Stimulated activated CD8-positive, alpha-beta memory T cell treated with anti-CD3 and anti-CD28 coated beads, Interleukin-2, amount 100 ng/mL, for 48 hours (primary cell): ENCODE measurements around the gene ARID5A.
A peak's percentile ranks its signal among the peaks of the same experiment; 100 is the strongest.
"Not testable (repeated sequence)": the region's sequence is repeated elsewhere in the genome, so short reads cannot be mapped to it uniquely, and the experiment has no call there.

Experiments
- DNase-seq, 2 donors: peaks; one replicate each; pipeline ENCODE4 v3.0.0-alpha.2; 2020; ENCODE audit warnings: low read depth in 2 of 2

The ARID5A gene

GRCh38 chr2:96555146-96555610, 18.6 kb downstream of the ARID5A start:
- no peak for DNase-seq

DNA sequence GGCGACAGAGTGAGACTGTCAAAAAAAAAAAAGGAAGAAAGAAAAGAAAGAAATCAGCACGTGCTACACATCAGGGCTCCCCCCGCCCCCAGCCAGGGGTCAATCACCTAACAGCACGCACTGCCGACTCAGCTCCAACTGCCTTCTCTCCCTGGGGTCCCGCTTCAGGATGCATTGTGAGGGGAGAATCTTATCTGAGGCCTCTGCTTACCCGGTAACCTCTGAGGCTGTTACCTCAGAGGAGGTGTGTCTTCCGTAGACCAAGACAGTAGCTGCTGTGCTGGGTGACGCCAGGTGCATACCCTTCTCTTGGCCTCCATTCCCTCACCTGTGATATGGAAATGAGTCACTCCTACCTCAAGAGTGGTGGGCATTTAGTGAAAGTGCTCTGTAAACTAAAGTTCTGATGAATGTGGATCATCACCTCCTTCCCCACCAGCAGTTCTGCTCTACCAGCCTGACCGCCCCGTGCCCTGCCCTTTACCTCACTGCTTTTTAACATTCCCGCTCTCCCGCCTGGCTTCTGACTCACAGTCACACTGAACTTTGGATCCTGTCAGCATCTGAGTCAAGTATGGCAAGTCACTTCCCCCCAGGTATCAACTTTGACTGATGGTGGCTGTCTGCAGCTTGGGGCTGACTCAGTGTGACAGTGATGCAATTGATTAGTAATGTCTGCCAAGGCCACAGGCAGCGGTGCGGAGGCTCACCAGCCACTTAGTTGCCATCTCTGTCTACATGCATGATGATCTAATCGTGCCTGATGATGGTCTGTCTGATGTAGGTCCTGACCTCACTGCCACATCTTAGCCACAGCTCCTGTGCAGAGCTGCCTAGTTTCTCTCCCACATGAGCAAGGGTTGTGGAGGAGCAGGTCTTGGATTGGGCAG, 20.1 kb downstream of the ARID5A start:
- peak in 1 of 2 donors; percentile 54 for DNase-seq

DNA sequence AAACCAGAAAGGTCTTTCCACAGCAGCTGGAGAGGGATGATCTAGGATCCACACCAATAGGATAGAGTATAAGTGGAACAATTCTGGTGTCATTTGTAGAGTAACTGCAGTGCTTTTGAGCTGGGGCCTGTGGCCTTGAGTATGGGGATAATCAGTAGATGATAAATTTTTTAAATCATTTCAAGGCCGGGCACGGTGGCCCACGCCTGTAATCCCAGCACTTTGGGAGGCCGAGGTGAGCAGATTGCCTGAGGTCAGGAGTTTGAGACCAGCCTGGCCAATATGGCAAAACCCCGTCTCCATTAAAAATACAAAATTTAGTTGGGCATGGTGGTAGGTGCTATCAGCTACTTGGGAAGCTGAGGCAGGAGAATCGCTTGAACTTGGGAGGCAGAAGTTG, 20.9 kb downstream of the ARID5A start:
- not testable (repeated sequence) for DNase-seq

DNA sequence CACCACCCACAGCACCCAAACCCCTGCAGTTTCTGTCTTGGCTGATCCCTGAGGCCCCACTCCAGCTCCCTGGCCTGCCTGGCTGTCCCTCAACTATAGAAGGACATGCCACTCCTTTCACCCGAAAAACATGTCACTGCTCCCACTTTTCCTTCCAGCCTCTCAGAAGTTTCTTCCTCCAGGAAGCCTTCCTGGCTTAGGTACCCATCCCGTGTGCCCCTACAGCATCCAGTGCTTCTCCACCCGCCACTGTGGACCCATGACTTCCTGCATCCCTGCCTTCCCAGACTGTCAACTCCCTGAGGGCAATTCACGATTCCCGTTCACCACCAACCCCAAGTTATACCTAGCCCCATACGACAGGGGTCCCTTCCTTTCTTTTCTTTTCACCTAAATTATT, 21.5 kb downstream of the ARID5A start:
- DNase-seq = no peak

DNA sequence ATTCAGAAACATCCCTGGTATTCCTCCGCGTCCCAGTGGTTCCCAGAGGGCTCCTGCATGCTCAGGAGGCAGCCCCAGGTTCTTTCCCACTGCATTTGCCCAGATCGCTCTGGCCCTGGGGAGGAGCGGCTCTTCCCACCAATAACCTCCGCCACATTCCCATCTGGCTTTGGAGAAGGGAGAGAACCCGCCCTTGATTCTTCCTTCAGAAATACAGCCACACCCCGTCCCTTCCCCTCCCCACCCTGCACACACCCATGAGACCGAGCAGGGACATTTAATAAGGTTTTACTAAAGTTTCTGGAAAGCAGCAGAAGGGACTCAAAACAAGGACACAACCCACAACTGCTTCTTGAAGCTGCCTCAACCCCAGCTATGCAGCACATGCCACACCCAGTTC, 21.9 kb downstream of the ARID5A start:
- DNase-seq = no peak

- DNase-seq = no peak
Measured at GRCh38 chr2:96564026-96564425, 27.5 kb downstream of the ARID5A start.

DNA sequence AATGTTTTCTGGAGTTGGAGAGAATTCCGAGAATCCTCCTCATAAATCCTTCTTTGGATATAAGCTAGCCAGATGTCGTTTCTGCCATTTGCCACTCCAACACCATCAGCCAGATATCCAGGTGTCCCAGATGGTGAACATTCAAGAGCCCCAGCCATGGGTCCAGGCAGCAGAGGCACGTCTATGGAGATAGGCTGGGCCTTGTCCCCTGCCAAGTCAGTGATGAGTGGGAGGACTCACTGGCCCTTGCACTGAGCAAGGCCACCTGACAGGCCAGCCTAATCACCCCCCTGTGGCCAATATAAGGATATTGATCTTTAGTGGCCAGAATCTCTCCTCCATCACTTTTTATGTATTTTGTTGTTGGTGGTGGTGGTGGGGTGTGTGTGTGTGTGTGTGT, 28.0 kb downstream of the ARID5A start:
- no peak for DNase-seq

- DNase-seq = no peak
Measured at GRCh38 chr2:96565111-96565510, 28.6 kb downstream of the ARID5A start.

- DNase-seq = no peak
Measured at GRCh38 chr2:96568094-96568493, 31.5 kb downstream of the ARID5A start.

DNA sequence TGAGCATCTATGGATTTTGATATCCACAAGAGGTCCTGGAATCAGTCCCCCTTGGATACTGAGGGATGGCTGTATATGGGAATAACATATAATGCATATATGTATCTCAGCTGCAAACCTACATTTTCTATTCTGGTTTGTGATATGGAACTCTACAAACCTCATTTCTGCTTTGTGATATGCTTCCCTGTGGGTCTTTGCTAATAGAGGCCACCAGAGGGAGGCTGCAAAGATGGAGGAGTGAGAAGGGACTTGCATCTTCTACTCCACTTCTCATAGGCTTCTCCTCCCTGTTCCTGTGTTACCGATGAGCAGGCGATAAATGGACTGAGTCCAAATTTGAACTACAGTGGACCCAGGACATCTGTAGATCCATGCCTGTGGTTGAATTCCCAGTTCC, 37.8 kb downstream of the ARID5A start:
- no peak for DNase-seq

GRCh38 chr2:96575785-96576456, 39.4 kb downstream of the ARID5A start:
- DNase-seq = no peak

DNA sequence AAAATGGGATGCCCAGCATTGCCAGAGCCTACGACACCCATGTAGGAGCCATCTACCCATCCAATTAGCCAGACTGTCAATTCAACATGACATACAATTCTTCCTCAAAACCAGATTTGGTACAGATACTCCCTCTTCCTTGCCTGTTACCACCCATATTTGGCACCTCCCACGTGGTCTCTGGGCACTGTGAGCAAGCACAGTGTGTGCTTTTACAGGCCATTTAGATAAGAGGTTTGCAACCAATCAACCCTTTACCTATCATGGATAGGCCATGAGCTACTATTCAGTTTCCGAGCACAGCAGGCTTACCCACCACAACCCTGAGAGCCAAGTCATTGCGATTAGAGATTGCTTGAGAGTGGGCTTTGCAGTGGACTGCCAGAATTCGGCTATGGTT, 40.9 kb downstream of the ARID5A start:
- DNase-seq = no peak

GRCh38 chr2:96578731-96579130, 42.2 kb downstream of the ARID5A start:
- DNase-seq = no peak

DNA sequence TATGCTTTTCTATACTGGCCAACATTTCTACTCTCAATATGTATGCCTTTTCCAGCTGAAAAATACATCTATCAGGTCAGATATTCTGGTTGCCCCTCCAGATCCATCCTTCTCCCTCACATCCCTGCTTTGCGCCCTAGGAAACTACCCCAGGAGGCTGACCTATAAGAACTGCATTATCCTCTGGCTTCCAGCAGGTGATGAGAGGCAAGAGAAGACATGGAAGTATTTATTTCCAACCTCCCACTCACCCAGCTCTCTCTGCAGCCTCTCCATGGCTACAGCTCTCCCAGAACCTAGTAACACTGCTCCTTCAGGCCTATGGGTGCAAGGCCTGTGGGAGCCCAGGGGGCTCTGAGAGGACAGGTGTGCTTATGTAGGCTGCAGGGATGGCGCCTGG, 42.9 kb downstream of the ARID5A start:
- no peak for DNase-seq

GRCh38 chr2:96580771-96581170, 44.2 kb downstream of the ARID5A start:
- DNase-seq = no peak

- DNase-seq = no peak
Measured at GRCh38 chr2:96584017-96584416, 47.5 kb downstream of the ARID5A start.

DNA sequence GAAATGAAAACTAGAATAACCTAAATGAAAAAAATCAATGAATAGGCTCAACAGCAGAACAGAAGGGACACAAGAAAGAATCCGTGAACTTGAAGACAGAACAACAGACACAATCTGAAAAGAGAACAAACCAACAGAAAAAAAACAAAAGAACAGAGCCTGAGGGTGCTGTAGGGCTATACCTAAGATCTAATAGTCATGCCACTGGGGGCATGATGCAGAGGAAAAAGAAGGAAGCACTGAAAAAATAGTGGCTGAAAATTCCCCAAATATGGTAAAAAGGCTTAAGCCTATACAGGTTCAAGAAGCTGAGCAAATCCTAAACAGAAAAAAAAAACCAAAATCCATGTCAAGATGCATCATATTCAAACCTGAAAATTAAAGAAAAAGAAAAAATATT, 51.3 kb downstream of the ARID5A start:
- no peak for DNase-seq

DNA sequence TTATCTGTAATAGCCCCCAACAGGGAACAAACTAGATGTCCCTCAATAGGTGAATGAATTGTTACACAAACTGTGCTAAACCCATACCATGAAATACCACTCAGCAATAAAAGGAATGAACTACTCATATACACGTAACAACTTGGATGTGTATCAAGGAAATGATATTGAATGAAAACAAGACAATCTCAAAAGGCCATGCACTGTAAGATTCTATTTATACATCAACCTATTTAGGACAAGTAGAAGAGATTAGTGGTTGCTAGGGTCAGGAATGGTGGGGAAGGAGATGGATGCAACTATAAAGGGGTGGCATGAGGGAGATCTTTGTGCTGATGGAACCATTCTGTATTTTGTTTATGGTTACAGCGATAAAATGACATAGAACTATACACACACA, 54.5 kb downstream of the ARID5A start:
- no peak for DNase-seq

DNA sequence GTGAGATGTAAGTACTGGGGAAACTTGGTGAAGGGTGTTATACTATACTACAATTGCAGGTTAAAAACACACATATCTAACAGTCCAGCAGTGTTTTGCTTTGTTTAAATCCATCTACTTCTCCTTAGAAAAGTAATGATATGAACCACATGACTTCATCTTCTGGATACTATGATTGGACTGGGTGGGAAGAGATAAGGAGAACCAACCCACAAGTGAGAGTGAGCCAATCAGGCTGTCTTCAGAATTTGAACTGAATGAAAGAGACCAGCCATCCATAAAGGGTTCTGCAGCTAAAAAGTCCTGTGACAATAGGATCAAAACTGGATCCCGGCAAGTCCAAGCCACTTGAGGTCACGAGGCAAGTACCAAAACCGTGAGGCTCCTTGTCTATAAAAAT, 54.9 kb downstream of the ARID5A start:
- DNase-seq = no peak

DNA sequence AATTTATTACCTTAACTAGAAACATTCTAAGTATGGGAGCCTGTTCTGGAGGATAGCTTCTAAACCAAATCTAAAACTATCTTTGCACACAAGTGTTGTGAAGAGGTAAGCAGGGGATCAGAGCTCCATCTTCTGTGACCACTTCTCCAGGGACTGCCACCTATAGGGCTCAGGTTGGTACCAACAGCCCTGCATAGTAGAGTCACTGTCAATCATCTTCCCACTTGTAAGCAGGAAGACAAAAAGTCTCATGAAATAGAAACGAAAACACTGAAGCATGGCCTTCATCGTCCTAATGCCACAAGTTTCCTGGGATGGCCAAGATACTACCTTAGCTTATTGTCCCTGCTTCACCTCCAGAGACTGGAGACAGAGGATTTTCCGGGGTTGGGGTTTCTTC, 57.7 kb downstream of the ARID5A start:
- DNase-seq = no peak

DNA sequence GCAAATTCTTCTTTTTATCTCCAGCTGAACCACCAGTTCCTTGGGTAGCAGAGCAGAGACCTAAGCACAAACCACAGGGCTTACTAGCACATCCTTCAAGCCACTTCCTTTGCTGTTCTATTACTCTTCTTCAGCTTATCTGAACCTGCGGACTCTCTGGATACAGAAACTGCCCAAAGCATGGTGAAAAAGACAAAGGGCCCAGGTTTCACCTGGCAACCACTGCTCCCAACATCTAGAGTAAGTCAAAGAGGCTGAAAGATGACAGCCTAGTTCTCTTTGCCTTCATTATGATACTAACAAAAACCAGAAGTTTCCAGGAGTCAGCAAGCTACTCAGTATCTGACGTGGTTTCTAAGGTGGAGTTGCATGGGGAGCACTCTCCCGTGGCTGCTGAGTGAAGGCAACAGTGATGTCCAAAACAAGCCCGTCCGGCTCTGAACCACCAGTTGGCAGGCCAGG, 58.2 kb downstream of the ARID5A start:
- DNase-seq = no peak

DNA sequence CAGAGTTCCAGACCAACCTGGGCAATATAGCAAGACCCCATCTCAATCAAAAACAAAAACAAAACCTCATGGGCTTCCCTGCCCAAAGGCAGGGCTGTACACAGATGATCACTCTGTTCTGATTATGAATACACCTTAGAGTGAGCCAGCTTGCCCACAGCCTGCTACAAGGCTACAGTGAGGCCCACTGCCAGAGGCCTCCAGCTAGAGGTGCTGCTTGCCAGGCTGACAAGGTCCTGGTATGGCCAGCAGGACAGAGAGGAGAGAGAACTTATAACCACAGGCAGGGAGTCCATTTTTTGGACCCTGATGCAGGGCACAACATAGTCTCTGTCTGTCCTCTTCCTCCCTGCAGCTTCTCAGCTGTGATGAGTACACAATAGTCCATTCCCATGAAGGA, 60.0 kb downstream of the ARID5A start:
- no peak for DNase-seq

DNA sequence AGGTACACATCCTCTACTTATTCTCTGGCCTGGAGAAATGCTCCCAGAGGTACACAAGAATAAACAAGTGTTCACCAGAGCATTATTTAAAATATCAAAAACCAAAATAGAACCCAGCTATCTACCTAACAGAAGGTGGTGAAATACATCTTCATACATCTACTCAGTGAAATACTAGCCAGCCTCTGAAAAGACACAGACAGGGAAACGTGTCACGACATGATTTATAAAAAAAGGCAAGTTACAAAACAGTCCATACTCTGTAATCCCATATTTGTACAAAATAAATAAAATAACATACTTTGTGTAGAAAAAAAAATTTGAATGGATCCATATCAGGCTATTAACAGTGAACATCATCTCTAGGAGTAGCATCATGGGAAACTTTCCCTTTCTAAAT, 63.4 kb downstream of the ARID5A start:
- DNase-seq = no peak
